ENCODE data around the gene PIGBOS1.
"Not testable (repeated sequence)": the region's sequence is repeated elsewhere in the genome, so short reads cannot be mapped to it uniquely, and the experiment has no call there.

Gene PIGBOS1

GRCh38 chr15:55290528-55291057, 28.3 kb downstream of the PIGBOS1 start:
- peak; percentile 82 for DNase-seq

DNA sequence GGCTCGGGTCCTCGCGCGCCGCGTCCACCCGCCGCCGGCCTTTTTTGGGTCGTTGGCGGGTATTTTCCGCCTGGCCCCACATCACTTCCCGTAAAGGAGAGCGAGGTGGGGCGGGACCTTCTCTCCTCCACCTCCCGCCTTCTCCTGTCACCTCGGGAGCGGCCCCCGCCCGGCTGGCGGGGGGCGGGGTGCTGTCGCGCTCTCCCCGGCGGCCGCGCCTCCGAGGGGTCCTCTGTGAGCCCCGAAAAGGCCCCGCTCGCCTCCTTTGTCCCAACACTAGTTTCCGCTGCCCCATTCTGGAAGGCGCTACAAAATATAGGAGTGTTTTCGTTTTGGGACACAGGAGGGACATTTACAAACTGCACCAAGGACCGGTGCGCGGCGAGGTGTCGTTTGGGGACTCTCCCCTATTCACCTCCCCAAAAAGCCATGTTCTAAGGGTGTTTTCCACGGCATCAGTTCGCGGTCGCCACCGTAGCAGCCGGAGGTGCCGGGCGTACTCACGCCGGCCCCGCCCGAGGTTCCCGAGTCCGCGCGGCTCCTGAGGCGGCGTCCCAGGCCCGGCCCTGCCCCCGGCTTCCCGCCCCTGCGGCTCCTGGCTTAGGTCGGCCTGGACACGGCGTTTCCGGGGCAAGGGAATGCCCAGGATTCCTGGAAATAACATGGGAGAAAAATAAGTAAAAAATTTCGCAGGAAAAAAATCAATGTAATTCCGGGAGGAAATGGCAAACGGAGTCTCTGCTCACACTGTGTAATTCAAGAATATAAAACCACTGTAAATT, 29.0 kb downstream of the PIGBOS1 start, which contains the start of gene RAB27A:
TSS of gene RAB27A (minus strand) at position 68 of the 782 bp plus-strand sequence. CDS start 54,879 bp downstream, outside the sequence.
- peak; percentile 51 for DNase-seq

DNA sequence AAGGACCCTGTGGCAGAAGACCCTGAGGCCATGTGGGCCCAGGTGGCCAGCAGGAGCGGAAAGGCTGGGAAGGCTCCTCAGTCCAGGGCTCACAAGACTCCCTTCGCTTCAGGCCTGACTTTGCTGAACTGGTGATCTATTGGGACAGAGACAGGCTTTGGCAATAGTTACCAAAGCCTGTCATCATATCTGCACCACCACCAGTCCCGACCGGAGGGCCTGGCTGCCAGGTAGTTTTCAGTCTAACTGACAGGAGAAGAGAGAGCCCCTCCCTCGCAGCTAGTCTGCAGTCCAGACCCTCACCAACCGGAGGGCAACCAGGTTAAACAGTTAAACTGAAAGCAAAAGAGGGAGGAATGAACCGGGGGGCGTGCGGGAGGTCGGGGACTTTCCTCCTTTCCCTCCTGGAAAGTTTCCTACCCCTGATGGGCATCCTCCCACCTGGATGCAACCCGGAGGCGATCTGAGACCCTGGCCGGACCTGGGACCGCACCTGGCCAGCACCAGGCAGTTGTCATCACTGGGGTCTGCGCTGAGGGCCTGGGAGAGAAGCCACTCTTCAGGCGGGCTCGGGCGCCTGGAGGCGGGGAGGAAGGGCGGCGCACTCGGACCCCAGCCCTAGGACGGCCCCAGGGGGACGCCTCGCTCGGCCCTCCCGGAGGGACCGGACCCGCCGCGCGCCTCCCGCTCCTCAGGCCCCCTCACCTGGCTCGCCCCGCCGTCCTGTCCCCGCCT, 29.7 kb downstream of the PIGBOS1 start:
- DNase-seq: peak; percentile 72

DNA sequence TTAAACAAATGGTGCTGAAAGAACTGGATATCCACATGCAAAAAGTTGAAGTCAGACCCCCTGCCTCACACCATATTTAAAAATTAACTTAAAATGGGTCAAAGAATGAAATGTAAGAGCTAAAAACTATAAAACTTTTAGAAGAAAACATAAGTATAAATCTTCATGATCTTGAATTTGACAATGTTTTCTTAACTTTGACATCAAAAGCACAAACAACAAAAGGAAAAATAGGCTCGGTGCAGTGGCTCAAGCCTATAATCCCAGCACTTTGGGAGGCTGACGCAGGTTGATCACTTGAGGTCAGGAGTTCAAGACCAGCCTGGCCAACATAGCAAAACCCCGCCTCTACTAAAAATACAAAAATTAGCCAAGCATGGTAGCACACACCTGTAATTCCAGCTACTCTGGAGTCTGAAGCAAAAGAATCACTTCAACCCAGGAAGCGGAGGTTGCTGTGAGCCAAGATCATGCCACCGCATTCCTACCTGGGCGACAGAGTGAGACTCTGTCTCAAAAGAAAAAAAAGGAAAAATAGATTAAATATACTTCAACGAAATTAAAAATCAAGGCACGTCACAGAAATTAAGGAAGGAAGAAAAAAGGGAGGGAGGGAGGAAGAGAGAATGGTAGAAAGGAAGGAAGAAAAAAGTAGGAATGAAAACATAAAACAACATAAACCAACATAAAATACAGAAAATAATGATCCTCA, 30.8 kb downstream of the PIGBOS1 start:
- no peak for DNase-seq

DNA sequence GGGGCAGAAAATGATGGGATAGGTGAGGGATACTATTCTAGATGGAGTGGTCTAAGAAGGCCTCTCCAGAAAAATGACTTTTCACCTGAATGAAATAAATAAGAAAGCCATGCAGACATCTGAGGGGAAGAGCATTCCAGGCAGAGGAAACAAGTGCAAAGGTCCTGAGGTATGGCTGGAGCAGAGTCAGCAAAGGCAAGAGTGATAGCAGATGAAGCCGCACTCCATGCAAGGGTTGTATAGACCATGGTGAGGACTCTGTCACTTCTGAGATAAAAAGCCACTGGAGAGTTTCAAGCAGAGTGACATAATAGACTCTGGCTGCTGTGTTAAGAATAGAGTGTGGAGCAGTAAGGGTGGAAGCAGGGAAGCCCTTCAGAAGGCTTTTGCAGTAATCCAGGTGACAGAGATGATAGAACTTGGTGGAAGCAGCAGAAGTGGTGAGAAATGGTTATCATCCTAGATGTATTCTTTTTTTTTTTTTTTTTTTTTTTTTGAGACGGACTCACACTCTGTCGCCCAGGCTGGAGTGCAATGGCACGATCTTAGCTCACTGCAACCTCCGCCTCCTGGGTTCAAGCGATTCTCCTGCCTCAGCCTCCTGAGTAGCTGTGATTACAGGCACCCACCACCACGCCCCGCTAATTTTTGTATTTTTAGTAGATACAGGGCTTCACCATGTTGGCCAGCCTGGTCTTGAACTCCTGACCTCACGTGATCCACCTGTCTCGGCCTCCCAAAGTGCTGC, 32.3 kb downstream of the PIGBOS1 start:
- not testable (repeated sequence) for DNase-seq

GRCh38 chr15:55284426-55284825, 34.5 kb downstream of the PIGBOS1 start:
- no peak for DNase-seq

DNA sequence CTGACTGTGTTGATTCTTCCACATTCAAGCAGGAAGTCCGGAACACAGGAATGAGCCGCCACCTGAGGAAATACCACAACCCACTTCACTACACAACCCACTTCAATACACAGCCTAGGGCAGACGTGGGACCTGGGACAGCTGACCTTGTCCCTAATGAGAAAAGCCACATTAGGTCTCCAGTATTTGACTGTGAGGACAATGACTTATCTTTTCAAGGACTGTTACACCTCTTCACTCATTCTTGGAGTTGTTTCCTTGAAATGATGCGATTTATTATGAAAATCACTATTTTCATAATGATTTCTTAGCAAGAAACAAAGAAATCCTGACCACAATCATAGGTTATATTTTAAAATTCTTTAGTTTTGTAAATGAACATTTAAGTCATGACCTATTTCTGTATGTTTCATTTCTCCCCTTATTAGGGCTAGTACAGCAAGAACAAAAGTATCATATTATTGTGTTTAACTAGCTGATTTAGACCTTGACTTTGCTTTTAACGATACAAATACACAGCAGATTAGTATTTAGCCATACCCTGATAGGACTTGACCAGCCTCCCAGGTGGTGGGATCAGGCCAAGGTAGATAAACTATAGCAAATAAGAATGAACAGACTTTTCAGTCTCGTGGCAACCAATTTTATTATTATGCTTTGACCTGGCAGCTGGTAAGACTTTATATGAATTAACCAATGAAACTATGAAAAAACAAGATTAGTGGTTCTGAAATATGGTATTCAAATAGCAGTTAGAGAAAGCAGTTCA, 35.4 kb downstream of the PIGBOS1 start:
- DNase-seq: no peak

DNA sequence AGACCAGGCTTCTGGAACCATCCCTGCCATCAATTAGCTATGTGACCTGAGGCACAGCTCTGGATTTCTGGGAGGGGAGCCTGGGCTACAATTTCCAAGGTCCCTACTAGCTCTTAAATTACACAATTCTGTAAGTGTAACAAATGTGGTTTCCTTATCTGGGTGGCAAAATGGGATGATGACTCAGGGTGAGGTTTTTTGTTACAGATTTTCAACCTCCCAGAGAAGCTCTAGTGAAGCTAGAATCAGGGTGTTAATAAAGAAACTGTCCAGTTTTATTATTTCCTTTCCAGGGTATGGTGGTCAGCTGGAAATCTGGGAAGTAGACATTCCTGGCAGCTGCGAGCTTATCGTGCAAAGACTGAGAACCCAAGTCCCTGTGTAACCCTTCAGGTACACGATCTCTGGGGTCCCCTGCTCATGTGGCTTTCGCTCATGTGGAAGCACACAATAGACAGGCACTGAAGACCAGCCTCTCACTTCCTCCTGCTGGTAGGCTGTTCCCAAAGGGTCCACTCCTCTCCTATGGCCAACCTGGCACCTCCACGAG, 36.6 kb downstream of the PIGBOS1 start:
- DNase-seq: peak; percentile 75

DNA sequence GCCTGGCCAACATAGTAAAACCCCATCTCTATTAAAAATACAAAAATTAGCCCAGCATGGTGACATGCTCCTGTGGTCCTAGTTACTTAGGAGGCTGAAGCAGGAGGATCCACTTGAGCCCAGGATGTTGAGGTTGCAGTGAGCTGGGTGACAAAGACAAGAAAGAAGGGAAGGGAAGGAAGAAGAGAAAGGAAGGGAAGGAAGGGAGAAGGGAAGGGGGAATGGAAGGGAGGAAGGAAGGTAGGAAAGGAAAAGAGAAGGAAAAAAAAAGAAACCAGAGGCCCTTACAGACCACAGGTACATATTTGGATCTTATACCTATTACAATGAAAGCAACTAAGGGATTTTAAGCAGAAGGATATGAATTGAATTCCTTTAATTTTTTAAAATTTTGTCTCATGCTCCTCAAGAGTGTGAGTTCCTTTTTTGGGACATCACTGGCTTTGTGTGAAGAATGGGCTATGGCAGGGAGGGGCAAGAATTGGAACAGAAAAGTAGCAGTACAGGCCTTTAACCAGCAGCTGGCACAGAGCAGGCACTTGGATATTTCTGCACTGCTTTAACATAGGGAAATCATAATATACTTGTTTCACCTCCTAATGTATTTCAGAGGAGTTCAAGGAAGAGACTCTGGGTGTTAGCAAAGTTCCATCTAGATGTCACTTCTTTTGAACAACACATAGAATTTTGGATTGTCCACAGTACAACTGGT, 37.2 kb downstream of the PIGBOS1 start:
- DNase-seq: no peak

GRCh38 chr15:55280589-55280988, 38.3 kb downstream of the PIGBOS1 start:
- DNase-seq: not testable (repeated sequence)

- DNase-seq: peak; percentile 75
These were observed 39.1 kb downstream of the PIGBOS1 start for GRCh38 chr15:55279746-55280351.

GRCh38 chr15:55279100-55279745, 39.7 kb downstream of the PIGBOS1 start:
- no peak for DNase-seq

- DNase-seq: no peak
These were observed 41.2 kb downstream of the PIGBOS1 start for GRCh38 chr15:55277715-55278114.

- DNase-seq: peak; percentile 51
These were observed 41.8 kb downstream of the PIGBOS1 start for GRCh38 chr15:55277116-55277564.

DNA sequence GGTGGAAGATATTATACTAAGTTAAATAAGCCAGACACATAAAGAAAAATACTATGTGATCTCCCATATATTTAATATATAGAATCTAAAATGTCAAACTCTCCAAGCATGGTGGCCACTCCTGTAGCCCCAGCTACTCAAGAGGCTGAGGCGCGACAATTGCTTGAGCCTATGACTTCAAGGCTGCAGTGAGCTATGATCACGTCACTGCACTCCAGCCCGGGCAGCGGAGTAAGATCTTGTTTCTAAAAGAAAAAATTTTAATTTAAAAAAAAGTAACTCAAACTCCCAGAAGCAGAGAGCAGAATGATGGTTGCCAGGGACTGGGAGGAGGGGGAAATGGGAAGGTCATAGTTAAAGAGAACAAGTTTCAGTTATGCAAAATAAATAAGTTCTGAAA, 42.6 kb downstream of the PIGBOS1 start:
- no peak for DNase-seq

DNA sequence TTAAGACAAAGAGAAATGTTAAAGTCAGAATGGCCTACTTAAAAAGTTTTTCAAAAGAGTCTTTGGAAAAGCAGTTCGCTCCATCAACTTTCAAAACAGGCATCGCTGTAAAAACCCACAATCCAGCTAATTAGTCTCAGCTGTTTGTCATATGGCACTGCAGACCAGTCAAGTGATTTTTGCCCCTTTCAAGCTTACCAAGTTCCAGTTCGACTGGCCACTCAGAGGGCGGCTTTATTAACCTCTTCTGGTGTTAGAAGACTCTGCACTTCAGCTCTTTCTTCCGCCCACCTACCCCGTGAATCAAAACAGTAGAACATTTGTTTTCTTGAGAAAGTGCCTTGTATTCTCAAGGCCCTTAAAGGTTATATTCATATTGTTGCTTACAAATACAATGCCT, 48.6 kb downstream of the PIGBOS1 start:
- no peak for DNase-seq

- DNase-seq: no peak
These were observed 50.7 kb downstream of the PIGBOS1 start for GRCh38 chr15:55268176-55268695.

- peak; percentile 82 for DNase-seq
These were observed 51.3 kb downstream of the PIGBOS1 start for GRCh38 chr15:55267401-55268175.

Data from inflammatory macrophage treated with lipopolysaccharide for 4 hours (primary cell).